Activated naive CD8-positive, alpha-beta T cell treated with anti-CD3 and anti-CD28 coated beads, Interleukin-2, amount 50 U/mL, for 16 hours (primary cell): Measurements from ENCODE around the gene FRS3.
"Not testable (repeated sequence)": the region's sequence is repeated elsewhere in the genome, so short reads cannot be mapped to it uniquely, and the experiment has no call there.

Experiments
- DNase-seq: peaks from one replicate; pipeline ENCODE4 v3.0.0-alpha.2; 2020; ENCODE audit warnings: low read depth, low spot score

FRS3 gene, protein sequence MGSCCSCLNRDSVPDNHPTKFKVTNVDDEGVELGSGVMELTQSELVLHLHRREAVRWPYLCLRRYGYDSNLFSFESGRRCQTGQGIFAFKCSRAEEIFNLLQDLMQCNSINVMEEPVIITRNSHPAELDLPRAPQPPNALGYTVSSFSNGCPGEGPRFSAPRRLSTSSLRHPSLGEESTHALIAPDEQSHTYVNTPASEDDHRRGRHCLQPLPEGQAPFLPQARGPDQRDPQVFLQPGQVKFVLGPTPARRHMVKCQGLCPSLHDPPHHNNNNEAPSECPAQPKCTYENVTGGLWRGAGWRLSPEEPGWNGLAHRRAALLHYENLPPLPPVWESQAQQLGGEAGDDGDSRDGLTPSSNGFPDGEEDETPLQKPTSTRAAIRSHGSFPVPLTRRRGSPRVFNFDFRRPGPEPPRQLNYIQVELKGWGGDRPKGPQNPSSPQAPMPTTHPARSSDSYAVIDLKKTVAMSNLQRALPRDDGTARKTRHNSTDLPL

DNA sequence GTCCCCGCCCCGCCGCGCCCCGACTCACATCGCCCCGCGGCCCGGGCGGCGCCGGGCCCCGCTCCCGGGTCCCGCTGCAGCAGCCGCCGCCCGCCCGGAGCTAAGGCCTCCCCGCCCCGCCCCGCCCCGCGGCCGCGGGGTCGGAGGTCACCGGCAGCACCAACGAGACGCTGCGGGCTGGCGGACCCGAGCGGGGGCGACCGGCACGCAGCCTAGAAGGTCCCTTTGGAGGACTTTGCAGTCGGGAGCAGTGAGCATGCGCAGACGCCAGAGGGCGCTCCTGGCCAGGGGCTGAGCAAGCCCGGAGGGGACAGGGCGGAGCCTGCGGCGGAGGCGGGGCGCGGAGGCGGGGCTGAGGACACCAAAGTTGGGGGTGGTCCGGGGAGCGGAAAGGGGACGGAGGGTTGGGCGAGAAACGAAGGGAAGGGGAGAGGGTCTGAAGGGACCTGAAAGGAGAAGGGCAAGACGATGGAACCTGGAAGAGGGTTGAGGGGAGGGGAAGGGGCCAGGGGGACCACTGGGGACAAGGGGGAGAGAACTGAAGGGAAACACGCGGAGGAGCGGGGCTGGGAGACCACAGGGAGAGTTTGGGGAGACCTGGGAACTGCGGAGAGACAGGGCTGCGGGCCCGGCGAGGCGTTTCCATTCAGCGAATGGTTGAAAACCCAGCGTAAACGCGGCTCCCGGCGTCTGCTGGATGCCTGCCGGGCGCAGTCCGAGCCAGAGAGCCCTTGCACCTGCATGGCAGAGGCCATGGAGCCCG, at the start of gene FRS3:
FRS3 (minus strand) TSS at position 113 of the 763 bp plus-strand sequence. CDS start 2,913 bp downstream, outside the sequence.
- DNase-seq, result peak; percentile 98

DNA sequence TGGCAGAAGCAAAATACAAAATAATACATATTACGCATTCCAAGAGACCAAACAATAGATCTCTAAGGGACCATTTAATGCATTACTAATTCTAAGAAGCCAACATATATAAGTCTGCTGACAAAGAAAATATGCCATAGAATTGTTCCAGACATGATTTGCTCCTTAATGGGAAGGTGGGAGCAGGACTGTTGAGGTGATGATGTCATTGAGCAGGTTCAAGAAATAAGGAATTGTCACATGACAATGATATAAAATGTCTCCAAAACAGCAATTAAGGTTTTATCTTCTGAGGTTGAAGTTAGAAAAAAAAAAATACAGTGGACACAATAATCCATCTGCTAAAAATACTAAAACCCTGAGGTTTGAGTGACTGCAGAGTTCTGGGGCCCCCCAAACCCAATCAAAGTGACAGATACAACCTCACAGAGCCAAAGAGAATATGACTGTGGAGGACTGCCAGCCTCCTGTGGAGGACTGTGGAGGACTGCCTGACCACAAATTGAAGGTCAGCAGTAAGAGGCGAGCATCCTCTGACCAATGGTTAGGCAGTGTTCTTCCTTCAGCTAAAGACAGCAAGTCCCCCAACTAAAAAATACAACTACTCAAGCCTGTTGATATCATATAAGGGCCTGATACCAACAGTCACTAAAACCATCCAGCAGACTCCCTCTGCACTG, 46.8 kb upstream of the FRS3 start:
- no peak for DNase-seq

DNA sequence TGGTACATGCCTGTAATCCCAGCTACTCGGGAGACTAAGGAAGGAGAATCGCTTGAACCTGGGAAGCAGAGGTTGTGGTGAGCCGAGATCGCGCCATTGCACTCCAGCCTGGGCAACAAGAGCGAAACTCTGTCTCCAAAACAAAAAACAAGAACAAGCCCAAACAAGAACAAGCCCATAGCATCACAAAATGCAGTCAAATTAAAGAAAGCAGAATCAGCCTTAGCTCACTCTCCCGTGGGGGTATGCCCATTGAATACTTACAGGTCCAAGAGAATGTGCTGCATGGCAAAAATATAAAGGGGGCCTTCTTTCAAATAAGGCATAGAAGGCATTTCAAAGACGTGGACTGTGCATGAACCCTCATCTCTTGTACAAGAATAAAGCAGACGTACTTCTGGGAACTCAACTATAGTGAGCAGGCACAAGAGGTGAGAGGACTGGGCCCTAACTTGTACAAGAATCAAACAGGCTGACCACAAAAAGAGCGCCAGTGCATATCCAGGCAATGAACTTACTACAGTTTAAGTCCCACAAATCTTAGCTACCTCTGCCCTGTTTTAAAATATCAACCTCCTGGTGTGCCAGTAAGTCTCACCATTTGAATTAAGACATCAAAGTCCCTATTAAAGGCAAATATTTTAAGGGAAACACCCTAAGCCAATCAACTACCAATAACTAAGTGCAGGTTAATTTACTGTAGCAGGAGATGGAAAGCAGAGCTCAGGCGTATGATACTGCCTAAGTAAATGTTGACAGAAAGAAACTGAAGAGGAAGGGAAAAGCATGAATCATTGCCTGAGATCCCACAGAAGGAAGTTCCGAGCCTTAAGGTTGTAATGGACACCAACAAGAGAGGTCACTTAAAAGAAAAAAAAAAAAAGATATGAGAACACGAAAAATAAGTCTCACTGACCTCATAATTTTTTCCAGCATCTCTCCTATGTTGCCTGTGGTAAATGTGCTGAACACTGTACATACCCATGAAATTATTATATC, 45.2 kb upstream of the FRS3 start:
- DNase-seq, result no peak

DNA sequence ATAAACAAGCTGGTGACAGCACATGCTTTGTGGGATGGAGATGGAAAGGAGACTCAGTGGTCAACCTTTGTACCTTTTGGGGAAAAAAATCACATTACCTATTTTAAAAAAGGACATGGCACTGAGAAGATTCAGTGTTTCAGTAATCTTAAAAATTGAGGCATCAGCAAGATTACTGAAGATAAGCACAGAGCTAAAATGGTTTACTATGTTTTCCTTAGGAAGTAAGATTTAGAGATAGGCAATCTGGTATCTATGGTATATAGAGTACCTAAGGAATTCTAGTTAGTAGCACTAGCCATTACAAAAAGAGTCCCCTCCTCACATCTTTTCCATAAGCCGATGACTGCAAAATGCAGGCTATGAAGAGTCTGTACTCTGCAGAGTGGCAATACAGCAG, 43.5 kb upstream of the FRS3 start:
- no peak for DNase-seq

DNA sequence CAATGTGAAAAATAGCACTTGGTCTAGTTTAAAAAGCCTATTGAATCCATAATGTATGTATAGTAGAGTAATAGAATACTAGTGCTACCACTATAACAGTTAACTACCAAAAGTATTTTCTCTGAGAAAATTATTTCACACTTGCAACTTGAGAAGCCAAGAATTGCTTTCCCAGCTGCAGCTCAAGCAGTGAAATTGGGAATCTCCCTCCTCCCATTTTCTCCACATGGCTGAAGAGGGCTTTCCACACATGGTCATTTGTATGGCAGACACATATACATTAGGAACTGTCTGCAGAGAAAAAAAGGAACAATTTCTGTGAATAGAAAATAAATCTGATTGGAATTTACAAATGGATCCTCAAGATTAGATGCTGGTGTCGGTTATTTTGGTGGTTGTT, 42.3 kb upstream of the FRS3 start:
- DNase-seq, result no peak

DNA sequence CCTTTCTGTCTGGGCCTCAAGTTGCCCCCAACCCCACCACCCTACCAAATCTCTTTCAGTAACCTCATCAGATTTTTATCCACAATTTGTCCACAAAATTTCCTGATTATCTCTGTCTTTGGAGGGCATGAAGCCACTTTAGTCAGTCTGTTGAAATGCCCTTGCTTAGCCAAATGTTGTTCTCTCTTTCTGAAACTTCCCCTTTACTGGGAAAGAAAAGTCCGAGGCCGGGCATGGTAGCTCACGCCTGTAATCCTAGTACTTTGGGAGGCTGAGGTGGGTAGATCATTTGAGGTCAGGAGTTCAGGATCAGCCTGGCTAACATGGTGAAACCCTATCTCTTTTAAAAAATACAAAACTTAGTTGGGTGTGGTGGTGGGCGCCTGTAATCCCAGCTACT, 41.6 kb upstream of the FRS3 start:
- DNase-seq, result no peak

DNA sequence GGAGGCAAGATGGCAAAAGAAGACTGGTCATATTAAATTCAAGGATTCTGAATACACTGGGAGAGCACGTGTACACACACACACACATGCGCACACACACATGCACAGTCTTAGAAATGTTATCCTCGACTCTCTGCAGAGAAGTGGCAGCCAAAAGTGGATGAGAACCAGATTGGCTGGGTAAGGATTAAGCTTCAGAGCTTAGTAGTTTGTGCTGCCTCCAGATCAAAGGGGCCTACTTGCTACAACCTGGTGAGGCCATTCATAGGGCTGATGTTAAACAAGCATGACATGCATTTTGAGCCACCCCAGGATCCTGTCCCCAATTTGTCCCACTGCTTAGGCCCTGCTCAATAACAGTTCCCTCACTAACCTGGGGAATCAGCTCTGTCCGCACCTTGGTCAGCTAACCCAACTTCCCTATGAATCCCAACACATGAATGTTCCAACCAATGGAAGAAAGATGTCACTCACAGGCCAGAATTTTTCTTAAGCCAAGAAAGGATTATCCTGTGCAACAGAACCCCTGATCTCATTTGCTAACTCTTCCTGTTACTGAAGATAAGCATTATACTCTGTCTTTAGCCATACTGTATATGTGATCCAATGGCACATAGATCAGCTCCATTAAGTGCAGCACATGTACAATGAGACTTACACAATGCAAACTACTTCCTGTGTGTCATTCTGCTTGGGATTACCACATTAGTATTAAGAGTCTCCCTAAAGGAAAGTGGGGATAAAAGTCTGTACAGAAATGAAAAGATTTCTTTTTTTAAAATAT, 38.8 kb upstream of the FRS3 start:
- no peak for DNase-seq

DNA sequence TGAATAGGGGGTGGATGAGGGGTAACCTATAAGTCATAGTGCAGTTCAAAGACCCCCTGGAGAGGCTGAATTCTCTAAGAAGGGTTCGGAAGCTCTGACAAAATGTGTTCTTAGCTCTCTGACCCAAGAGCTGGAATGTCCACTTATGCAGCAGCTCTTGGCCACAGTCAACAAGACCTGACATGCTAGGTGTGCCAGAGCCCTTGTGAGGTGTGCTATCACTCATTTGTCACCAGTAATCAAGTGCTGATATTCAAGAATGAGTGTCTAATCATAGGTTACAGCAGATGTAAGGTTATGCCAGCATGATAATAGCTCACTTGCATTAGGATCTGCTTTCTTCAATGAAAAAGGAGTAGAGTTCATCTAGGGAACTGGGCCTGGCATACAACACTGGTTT, 35.9 kb upstream of the FRS3 start:
- DNase-seq, result no peak

DNA sequence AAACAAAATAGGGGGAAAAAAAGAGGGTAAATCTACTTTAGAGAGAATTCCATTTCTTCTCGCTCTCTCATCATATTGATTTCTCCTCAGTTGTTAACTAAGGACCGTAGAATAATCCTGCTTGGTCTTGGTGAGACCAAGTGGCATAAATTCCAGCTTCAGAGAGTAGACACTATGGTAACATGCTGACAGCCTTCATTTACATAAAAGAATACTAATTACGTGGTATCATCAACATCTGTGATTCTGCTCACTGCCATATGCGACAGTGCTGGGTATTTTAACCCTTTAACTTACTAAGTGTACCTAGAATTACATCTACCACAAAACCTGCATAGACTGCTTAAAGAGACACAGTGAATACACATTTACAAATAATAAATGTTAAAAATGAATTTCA, 34.9 kb upstream of the FRS3 start:
- no peak for DNase-seq

DNA sequence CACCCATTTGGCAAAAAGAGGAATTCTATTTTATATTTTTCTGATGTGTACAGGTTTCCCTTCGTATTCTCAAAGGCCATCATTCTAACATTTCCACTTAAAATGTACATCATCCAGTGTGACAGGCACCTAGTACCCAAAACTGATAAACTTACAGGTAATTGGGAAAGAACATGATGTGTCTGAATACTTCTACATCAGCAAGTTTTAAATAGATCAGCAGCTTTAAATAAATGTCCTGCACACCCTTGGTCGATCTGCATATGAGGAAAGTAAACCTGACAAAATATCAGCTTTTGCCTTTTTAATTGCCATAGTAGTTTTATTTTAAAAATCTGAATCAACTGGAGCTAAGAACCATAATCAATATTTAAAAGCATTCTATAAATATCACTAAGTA, 34.3 kb upstream of the FRS3 start:
- DNase-seq, result no peak

DNA sequence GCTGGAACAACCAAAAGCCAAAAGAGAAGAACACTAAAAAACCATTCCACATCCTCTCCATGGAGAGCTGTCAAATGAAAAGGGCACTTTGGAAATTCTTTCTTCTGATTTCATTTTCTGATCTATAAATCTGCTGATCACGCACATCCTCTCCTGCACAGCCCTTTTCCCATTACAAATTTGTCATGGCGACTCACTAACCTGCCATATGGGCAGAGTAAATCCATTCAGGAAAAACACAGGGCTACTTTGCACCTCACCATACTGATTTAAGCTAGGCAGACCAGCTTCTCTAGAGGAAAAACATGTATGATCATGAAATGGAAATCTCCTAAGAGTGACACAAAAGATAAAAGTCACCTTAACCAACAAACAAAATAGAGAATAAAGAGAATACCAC, 33.8 kb upstream of the FRS3 start:
- no peak for DNase-seq

DNA sequence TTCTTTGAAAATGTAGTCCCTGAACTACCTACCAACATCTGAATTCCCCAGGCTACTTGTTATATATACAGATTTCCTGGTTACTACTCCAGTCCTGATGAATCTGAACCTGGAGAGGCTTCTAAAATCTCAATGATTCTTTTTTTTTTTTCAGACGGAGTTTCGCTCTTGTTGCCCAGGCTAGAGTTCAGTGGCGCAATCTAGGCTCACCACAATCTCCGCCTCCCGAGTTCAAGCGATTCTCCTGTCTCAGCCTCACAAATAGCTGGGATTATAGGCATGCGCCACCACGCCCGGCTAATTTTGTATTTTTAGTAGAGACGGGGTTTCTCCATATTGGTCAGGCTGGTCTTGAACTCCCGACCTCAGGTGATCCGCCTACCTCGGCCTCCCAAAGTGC, 32.2 kb upstream of the FRS3 start:
- not testable (repeated sequence) for DNase-seq

DNA sequence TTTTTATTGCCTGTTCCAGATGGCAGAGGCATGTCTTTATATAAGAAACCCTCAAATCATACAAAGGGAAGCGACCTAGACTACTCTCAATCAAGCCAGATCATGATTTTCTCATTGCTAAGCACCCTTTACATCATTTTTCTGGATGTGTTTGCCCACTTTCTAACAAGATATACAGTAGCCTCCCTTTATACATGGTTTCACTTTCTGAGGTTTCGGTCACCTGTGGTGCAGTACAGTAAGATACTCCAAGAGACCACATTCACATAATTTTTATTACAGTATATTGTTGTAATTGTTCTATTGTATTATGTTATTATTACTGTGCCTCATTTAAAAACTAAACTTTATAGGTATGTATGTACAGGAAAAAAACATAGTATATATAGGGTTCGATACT, 31.4 kb upstream of the FRS3 start:
- DNase-seq, result no peak

DNA sequence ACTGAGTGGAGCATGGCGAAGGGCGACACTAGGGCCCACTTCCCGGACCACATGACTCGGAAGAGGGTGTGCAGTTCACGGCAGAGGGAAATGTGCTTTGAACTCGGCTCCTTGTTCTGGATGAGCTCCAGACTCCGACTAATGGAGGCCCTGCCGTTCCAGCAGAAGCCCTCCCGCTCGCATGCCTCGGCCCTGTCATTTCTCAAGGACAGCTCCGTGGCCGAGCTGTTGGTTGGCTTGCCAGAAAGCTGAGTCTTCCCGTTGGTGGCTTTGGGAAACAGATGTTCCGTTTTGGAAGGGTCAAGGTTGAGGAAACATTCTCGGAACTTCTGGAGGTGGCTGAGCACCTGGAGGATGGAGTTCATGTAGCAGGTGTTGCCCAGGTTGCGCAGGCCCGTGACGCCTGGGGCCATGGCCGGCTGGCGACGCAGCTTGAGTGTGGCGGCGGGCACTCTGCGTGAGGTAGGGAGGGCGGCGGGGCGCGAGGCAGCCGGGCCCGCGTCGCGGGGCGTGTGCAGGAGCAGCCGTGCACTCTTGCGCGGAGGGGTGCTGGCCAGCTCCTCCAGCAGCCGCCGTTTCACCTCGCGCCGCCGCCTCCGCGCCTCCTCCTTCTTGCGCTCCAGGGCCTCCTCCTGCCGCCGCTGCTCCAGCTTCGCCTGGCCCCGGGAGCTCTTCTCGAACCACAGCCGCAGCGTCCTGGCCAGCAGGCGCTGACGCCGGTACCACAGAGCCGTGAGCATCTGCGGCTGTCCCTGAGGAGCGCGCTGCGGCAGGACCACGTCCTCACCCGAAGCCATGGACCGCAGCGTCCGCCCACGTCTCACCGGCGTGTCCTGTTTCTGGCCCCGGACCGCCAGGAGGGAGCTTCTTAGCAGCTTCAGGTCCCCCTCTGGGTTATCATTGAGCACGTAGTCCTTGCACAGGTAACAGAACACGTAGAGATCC, 26.4 kb upstream of the FRS3 start:
- DNase-seq, result no peak

DNA sequence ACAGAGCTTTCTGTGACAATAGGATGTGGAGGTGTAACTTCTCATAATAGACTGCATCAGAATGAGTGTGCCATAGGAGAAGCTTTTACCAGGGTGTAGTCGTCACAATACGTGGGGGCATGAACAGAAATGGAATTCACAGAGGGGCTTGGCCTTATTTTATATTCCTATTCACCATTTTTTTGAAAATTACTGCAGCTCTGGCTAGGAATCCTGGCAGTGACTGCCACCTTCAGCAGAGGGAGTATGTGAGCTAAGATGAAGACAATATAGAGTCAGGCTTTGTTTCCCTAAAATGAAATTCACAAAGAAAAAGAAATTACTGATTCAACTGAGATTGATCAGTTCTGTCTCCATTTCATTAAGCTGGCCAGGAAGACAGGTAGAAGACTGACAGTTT, 21.7 kb upstream of the FRS3 start:
- DNase-seq, result no peak

DNA sequence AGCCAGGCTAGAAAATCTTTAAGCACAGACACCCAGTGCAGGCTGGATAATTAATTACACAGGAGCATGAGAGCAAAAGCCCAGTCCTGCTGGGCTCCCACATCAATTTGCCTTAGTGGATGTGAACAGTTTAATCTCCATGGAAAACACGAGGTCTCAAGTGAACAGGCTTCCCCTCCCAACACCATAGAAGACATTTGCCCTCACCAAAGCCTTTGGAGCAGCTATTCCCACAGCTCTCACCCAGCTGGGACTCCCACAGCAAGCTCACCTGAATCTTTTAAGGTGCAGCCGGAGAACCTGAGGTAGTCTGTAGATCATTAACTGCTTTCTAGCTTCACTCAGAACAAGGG, 19.8 kb upstream of the FRS3 start:
- DNase-seq, result no peak

DNA sequence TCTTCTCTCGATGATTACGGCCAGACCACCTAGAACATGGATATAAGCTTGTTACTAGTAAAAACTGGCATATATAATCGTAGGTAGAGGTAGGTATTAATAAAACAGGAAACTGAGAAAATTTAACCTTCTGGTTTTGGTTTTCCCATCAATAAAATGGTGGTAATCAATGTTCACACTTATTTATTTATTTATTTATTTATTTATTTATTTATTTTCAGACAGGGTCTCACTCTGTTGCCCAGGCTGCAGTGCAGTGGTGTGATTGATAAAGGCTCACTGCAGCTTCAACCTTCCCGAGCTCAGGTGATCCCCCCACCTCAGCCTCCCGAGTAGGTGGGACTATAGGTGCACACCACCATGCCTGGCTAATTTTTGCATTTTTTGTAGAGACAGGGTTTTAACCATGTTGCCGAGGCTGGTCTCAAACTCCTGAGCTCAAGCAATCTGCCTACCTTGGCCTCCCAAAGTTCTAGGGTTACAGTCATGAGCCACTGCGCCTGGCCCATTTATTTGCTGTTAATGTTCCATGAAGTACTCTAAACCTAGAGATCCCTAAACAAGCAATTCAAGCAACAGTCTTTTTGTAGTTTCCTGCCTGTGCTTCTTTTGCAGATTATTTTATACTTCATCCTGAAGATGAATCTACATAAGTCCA, 19.3 kb upstream of the FRS3 start:
- no peak for DNase-seq

DNA sequence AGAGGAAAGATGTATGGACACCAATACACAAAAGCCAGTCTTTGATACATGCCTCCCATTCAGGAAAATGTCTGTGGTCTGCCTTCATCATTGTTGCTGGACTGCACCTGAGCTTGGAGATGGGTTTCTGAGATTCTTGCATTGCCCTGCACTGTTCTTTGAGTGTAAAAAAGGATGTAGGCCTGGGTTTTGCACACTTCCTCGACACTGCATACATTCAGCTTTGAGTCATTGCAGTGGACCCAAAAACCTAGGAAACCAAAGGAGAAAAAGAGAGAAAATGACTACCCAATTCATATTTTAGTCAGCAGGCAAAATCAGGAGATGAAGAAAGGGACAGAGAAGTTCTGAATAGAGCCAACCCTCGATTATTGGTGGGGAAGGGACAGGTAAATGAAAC, 16.8 kb upstream of the FRS3 start:
- no peak for DNase-seq

DNA sequence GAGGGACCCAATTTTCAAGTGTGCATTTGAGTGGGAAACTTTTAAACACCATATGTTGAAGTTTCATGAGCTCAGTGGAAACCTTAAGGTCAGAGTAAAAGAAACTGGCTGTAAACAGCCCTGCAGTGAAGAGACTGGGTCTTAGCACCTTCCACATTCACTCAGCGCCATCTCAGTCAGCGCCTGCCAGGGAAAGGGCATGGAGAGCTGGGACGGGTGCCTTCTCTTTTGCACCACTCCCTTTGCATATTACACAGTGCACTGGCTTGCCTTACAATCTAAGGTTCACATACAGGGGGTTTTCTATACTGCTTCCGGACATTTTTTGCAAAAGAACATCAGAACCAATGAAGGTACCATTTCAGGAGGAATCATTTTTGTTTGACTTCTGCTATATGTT, 12.3 kb upstream of the FRS3 start:
- no peak for DNase-seq
